AG04450 (cell line): ENCODE results near the gene CD34. TPM values are rescaled to one million over a fixed set of nuclear protein-coding genes. Genes with fewer than 3 reads are reported as not detected.

Experiments
- CTCF ChIA-PET: fragments of 300-600, 350-600 bp; formaldehyde crosslinking; extraction: SDS; loops from one replicate; lab custom pipeline; 2022; ENCODE audit warnings: antibody characterized with exemption, inconsistent platforms; lab: Charles Lee
- POLR2A ChIA-PET: fragments of 350-600 bp; formaldehyde crosslinking; extraction: SDS; loops from one replicate; lab custom pipeline; 2021; ENCODE audit warnings: antibody characterized with exemption, inconsistent platforms; lab: Yijun Ruan, JAX
- DNase-seq: peaks from one replicate; pipeline ENCODE4 v3.0.0-alpha.2; 2011; ENCODE audit warnings: low read depth, low spot score
- H3K27ac ChIP-seq: one replicate; pipeline ENCODE4 v1.5.1; 2012; ENCODE audit warnings: low read depth, low read length, control low read depth
- H3K27me3 ChIP-seq: one replicate; pipeline ENCODE4 v1.6.0; 2012; ENCODE audit warnings: low read length; ENCODE audit not compliant: control insufficient read depth, insufficient read depth
- H3K4me3 ChIP-seq: 2 replicates; pipeline ENCODE4 v1.5.1; 2011; ENCODE audit warnings: mild to moderate bottlenecking, low read depth, low read length, control low read depth
- H3K9me3 ChIP-seq: 2 replicates; pipeline ENCODE4 v1.5.1; 2012; ENCODE audit warnings: low read length; ENCODE audit not compliant: control insufficient read depth, insufficient read depth
- polyA plus RNA-seq: library from polyadenylated mRNA; depleted of rRNA; stranded (reverse); fragments of >200 nt; gene quantifications from 2 replicates; pipeline ENCODE4 v1.2.3, GENCODE V29; 2011; rRNA removed
- TF ChIP-seq, protein P1 (sequence below): IDR thresholded peaks from 2 replicates; pipeline ENCODE4 v1.5.1; 2011; ENCODE audit warnings: low read depth, low read length, control low read depth, inconsistent platforms

Gene CD34
- polyA plus RNA-seq, 1 experiment: 0.14 TPM

DNA sequence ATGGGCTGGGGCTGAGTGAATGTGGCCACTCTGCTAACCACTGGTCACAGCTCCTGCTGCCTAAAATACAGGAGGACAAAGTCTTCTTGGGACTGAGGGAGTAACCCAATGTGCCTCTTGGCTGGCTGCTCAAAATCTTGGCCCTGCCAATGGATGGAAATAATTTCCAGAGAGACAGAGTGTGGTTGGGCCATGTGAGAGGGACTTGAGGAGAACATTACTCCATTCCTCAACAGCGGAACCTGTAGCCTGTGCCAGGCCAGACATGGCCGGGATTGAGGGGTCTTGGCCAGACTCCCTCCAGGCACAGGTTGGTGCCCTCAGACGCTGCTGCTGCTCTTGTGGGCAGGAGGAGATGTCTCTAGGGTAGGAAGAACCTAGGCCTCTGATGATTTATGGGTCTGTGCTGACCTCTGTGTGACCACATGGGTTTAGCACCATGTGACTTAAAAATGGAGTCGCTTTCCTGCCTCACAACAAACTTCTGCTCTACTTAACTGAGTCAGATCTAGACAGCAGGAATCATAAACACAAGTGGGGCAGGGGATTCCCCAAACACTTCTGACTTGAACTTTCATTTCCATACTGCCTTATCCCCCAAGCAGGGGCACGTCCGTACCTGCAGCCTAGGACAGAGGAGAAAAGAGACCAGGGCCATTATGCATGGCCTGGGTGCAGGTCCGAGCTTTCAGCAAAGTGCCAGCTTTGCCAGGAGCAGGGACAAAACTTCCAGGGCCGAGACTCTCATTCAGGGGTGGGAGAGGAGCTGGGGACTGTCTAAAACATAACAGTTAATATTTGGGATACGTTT is 79.2 kb downstream of the CD34 start:
- ChIA-PET CTCF (interaction anchor here (0.9 to 6.5 kb wide), 7 partner anchors 9 to 131 kb away, joined by 3 to 69 read pairs (median 9); no protein-coding TSS in a partner anchor), POLR2A (no interaction called here)
- no peak for DNase-seq
- Histone ChIP-seq H3K27ac (peak overlapping the region; percentile 47), H3K4me3 (no peak overlapping the region), H3K9me3 (no peaks in the 10 kb centered on the region; the same call in 1 of the 2 replicates), H3K27me3 (no peaks in the 10 kb centered on the region)
- TF ChIP-seq, protein P1, sequence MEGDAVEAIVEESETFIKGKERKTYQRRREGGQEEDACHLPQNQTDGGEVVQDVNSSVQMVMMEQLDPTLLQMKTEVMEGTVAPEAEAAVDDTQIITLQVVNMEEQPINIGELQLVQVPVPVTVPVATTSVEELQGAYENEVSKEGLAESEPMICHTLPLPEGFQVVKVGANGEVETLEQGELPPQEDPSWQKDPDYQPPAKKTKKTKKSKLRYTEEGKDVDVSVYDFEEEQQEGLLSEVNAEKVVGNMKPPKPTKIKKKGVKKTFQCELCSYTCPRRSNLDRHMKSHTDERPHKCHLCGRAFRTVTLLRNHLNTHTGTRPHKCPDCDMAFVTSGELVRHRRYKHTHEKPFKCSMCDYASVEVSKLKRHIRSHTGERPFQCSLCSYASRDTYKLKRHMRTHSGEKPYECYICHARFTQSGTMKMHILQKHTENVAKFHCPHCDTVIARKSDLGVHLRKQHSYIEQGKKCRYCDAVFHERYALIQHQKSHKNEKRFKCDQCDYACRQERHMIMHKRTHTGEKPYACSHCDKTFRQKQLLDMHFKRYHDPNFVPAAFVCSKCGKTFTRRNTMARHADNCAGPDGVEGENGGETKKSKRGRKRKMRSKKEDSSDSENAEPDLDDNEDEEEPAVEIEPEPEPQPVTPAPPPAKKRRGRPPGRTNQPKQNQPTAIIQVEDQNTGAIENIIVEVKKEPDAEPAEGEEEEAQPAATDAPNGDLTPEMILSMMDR: no peak

Other genes with a start within 250 kb of the CD34 start
- gene CD46, start 159.1 kb downstream of the CD34 start, polyA plus RNA-seq: 112 and 148 TPM in 2 replicates